Esophagus squamous epithelium (tissue), 4 donors: ENCODE data around the gene TGFB1I1.

Experiments used
- CTCF ChIP-seq, 6 experiments: fragments of 450-650 bp in 4 of 6; fragments of 200-600 bp in 2 of 6; sonication (generic) in 2 of 6; IDR thresholded peaks; one replicate each; pipeline ENCODE4 v1.5.1; 2016 to 2019; ENCODE audit warnings: antibody characterized with exemption in 6 of 6, mild to moderate bottlenecking in 4 of 6, moderate library complexity in 4 of 6
- POLR2A ChIP-seq, 4 donors: fragments of 450-650 bp; IDR thresholded peaks; one replicate each; pipeline ENCODE4 v1.6.1; 2017; ENCODE audit warnings: antibody characterized with exemption in 4 of 4, mild to moderate bottlenecking in 4 of 4, moderate library complexity in 3 of 4

DNA sequence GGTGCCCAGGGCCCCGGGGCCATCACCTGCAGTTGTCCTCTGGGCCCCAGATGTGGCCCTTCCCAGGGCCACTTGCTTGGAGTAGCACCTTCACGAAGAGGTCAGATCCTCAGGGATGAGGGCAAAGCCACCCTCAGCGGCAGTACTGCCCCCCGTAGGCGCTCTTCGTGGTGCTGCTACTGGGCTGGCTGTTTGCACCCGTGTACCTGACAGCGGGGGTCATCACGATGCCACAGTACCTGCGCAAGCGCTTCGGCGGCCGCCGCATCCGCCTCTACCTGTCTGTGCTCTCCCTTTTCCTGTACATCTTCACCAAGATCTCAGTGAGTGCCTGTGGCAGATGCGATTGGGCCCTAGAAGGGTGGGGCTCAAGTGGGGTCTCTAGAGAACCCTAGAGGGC is 13.6 kb downstream of the TGFB1I1 start:
- TF ChIP-seq CTCF (IDR thresholded peaks at IDR 0.05): no peak
- no peak for TF ChIP-seq POLR2A (IDR thresholded peaks at IDR 0.05)
